PC-9 (cell line): ENCODE measurements around the gene SNX19.

Experiments used
- CTCF ChIP-seq: fragments of 200-600 bp; sonication (generic); conservative IDR thresholded peaks from 2 replicates; pipeline ENCODE4 v1.6.1; 2017; ENCODE audit warnings: mixed run types, antibody characterized with exemption, mild to moderate bottlenecking, moderate library complexity
- EZH2 ChIP-seq: fragments of 200-600 bp; sonication (generic); IDR thresholded peaks from 2 replicates; pipeline ENCODE4 v1.8.0; 2017; ENCODE audit warnings: antibody characterized with exemption, low read depth

GRCh38 chr11:130916910-130917309, 631 bp upstream of the SNX19 start:
- TF ChIP-seq CTCF: no peak
- no peak for TF ChIP-seq EZH2
